Right atrium auricular region (tissue), 2 donors: ENCODE results near the gene LSS. TPM values are rescaled to one million over a fixed set of nuclear protein-coding genes. Genes with fewer than 3 reads are reported as not detected.

Source experiments
- DNase-seq: peaks from one replicate; pipeline ENCODE4 v3.0.0-alpha.2; 2019; ENCODE audit warnings: low spot score
- H3K27ac ChIP-seq, 2 donors: fragments of 200-600 bp; sonication (generic); 1 replicate in 1 of 2; 2 replicates in 1 of 2; pipeline ENCODE4 v1.5.1; 2016 to 2019
- H3K27me3 ChIP-seq, 2 donors: fragments of 200-600 bp; sonication (generic); one replicate each; pipeline versions ENCODE4 v1.5.1 to v1.6.0; 2017 to 2019
- H3K36me3 ChIP-seq: fragments of 200-600 bp; sonication (generic); one replicate; pipeline ENCODE4 v1.5.1; 2016
- H3K4me1 ChIP-seq, 2 donors: fragments of 200-600 bp; sonication (generic); one replicate each; pipeline versions ENCODE4 v1.5.1 to v1.6.0; 2017 to 2019
- H3K4me3 ChIP-seq, 2 donors: fragments of 200-600 bp; sonication (generic); 1 replicate in 1 of 2; 2 replicates in 1 of 2; pipeline ENCODE4 v1.5.1; 2017 to 2019; ENCODE audit warnings: mild to moderate bottlenecking in 1 of 2, moderate library complexity in 1 of 2
- H3K9me3 ChIP-seq, 2 donors: fragments of 200-600 bp; sonication (generic); one replicate each; pipeline ENCODE4 v1.5.1; 2019
- CTCF ChIP-seq, 2 donors: fragments of 200-600 bp; sonication (generic); IDR thresholded peaks; one replicate each; pipeline ENCODE4 v1.5.1; 2019; ENCODE audit warnings: antibody characterized with exemption in 2 of 2
- total RNA-seq, 2 donors: library from RNA; depleted of rRNA; stranded (reverse); fragments of >200 nt; gene quantifications; one replicate each; pipeline ENCODE4 v1.1.0, GENCODE V29; 2016

The LSS gene
- total RNA-seq, 2 donors from 2014 or later: 31.4 to 36.6 TPM

- peaks cover 0 to 21% of the 10 kb centered on the region in 2 donors for H3K4me1 ChIP-seq
- no peak for TF ChIP-seq CTCF (IDR thresholded peaks at IDR 0.05)
- no peak for DNase-seq
- no peaks in the 10 kb centered on the region for H3K27me3 ChIP-seq
- no peaks in the 10 kb centered on the region for H3K9me3 ChIP-seq
- H3K36me3 ChIP-seq: peaks cover 68% of the 10 kb centered on the region
- H3K4me3 ChIP-seq: no peak overlapping the region
- H3K27ac ChIP-seq: no peak overlapping the region
These were observed 33.9 kb downstream of the LSS start for GRCh38 chr21:46194374-46195334.

- Histone ChIP-seq H3K4me1 (peaks cover 0 to 28% of the 10 kb centered on the region in 2 donors), H3K36me3 (peaks cover 62% of the 10 kb centered on the region), H3K4me3 (no peak overlapping the region), H3K27ac (no peak overlapping the region), H3K9me3 (no peaks in the 10 kb centered on the region), H3K27me3 (no peaks in the 10 kb centered on the region)
- no peak for TF ChIP-seq CTCF (IDR thresholded peaks at IDR 0.05)
- no peak for DNase-seq
These were observed 34.7 kb downstream of the LSS start for GRCh38 chr21:46193829-46194373.

GRCh38 chr21:46191686-46192575 is 36.6 kb downstream of the LSS start:
- TF ChIP-seq CTCF (IDR thresholded peaks at IDR 0.05): no peak
- peaks cover 0 to 43% of the 10 kb centered on the region in 2 donors for H3K4me1 ChIP-seq
- no peaks in the 10 kb centered on the region for H3K9me3 ChIP-seq
- H3K27me3 ChIP-seq: no peaks in the 10 kb centered on the region
- peaks cover 48% of the 10 kb centered on the region for H3K36me3 ChIP-seq
- DNase-seq: peak; percentile 54
- H3K4me3 ChIP-seq: no peak overlapping the region
- peak overlapping the region in 1 of 2 donors; percentile 89 for H3K27ac ChIP-seq

- DNase-seq: peak; percentile 68
- Histone ChIP-seq H3K36me3 (peaks cover 42% of the 10 kb centered on the region), H3K27me3 (no peaks in the 10 kb centered on the region), H3K9me3 (no peaks in the 10 kb centered on the region), H3K4me3 (no peak overlapping the region), H3K4me1 (peaks cover 0 to 43% of the 10 kb centered on the region in 2 donors), H3K27ac (peak overlapping the region in 1 of 2 donors; percentile 89)
- TF ChIP-seq CTCF (IDR thresholded peaks at IDR 0.05): no peak
These were observed 37.3 kb downstream of the LSS start for GRCh38 chr21:46191257-46191685.

GRCh38 chr21:46190491-46191131 is 38.0 kb downstream of the LSS start:
- Histone ChIP-seq H3K4me3 (no peak overlapping the region), H3K36me3 (peaks cover 35% of the 10 kb centered on the region), H3K27me3 (no peaks in the 10 kb centered on the region), H3K4me1 (peaks cover 0 to 48% of the 10 kb centered on the region in 2 donors), H3K9me3 (no peaks in the 10 kb centered on the region), H3K27ac (peak overlapping the region; percentile 8 to 89)
- TF ChIP-seq CTCF (IDR thresholded peaks at IDR 0.05): no peak
- peak; percentile 50 for DNase-seq
